RPMI8226 (cell line): Measurements from ENCODE around the gene SOSTDC1.

ENCODE experiments used
- DNase-seq: peaks from one replicate; pipeline ENCODE4 v3.0.0-alpha.2; 2015

Gene SOSTDC1

GRCh38 chr7:16417906-16418305 lies 47.6 kb downstream of the SOSTDC1 start:
- no peak for DNase-seq

GRCh38 chr7:16416289-16417282 lies 49.0 kb downstream of the SOSTDC1 start:
- DNase-seq: no peak

- DNase-seq: no peak
Observed at GRCh38 chr7:16412274-16413254, 53.0 kb downstream of the SOSTDC1 start.
